Measurements from ENCODE around the gene SRGN.

- TF ChIP-seq BHLHE40 (IDR thresholded peaks at IDR 0.05; ENCODE audit: borderline replicate concordance) = no peak
- no peak for TF ChIP-seq ELF4 (IDR thresholded peaks at IDR 0.05)
- TF ChIP-seq FOXK2 (IDR thresholded peaks at IDR 0.05) = no peak
These were observed 13.4 kb upstream of the SRGN start for GRCh38 chr10:69074532-69074931.

Measured in HEK293T (cell line).